ENCODE measurements around the gene ANGEL1.

GRCh38 chr14:76780360-76780759, 32.3 kb downstream of the ANGEL1 start:
- no peak for TF ChIP-seq CTCF (conservative IDR thresholded peaks at IDR 0.05; ENCODE audit: low read depth, low read length)
- no peak for TF ChIP-seq EZH2 (IDR thresholded peaks at IDR 0.05; ENCODE audit: borderline replicate concordance, low read depth, low read length, poor library complexity, severe bottlenecking)
